Activated B cell treated with CpG ODN at 0.5 μM for 24 hours (primary cell): ENCODE data around the gene SCN11A. TPM values are rescaled to one million over a fixed set of nuclear protein-coding genes. Genes with fewer than 3 reads are reported as not detected.

Source experiments
- ATAC-seq: fragments of 200-7000 bp; cut with Tn5 transposase; one replicate; pipeline ENCODE4 v1.10.0; 2021; ENCODE audit warnings: low read depth, mild to moderate bottlenecking, moderate library complexity
- CTCF ChIA-PET: fragments of 350-600 bp; sonication (Branson Sonifier 250); formaldehyde crosslinking; loops from one replicate; lab custom pipeline; 2021; ENCODE audit warnings: antibody characterized with exemption; lab: Charles Lee
- POLR2A ChIA-PET: fragments of 350-600 bp; sonication (Branson Sonifier 250); formaldehyde crosslinking; loops from one replicate; lab custom pipeline; 2021; ENCODE audit warnings: antibody characterized with exemption; lab: Charles Lee
- DNase-seq: peaks from one replicate; pipeline ENCODE4 v3.0.0; 2022
- H3K27ac Mint-ChIP-seq: one replicate; pipeline ENCODE4 v1.8.0; 2020; ENCODE audit warnings: mixed read lengths
- H3K27me3 Mint-ChIP-seq: one replicate; pipeline ENCODE4 v1.8.0; 2021; ENCODE audit warnings: mixed read lengths
- H3K36me3 Mint-ChIP-seq: one replicate; pipeline ENCODE4 v1.8.0; 2021; ENCODE audit warnings: low read depth, mixed read lengths
- H3K4me1 Mint-ChIP-seq: one replicate; pipeline ENCODE4 v1.8.0; 2021; ENCODE audit warnings: mixed read lengths
- H3K4me3 Mint-ChIP-seq: one replicate; pipeline ENCODE4 v1.8.0; 2020; ENCODE audit warnings: mild to moderate bottlenecking, mixed read lengths
- H3K9me3 Mint-ChIP-seq: one replicate; pipeline ENCODE4 v1.8.0; 2020; ENCODE audit warnings: mixed read lengths
- intact Hi-C: fragments of 100-400 bp; cut with micrococcal nuclease; formaldehyde crosslinking; loops from one replicate; pipeline ENCODE4 v1.15.1; 2024
- total RNA-seq: library from RNA; stranded (reverse); gene quantifications from 2 replicates; pipeline ENCODE4 v1.2.3, GENCODE V29; 2022
- TF ChIP-seq, protein P1 (sequence below): fragments of 200-600 bp; IDR thresholded peaks from one replicate; pipeline ENCODE4 v1.8.0; 2022; ENCODE audit warnings: antibody characterized with exemption, mild to moderate bottlenecking

The SCN11A gene
- total RNA-seq, 1 donor from 2014 or later: 0.16 TPM

DNA sequence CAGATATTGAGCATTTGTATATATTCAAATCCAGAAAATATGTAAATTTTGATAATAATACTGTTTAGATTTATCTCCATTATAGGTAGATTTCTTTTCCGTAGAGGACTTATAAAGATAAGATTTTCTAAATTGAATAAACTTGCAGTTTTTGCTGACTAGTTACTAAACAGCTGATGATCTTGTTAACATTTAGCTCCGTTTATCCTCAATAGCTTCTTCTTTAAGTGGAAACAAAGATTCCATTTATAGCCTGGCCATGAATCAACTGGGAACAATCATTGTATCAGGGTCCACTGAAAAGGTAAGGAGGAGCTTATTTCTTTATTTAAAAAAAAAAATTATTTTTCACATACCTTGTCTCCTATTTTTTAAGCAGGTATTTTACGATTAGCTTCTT is 16.8 kb upstream of the SCN11A start:
- DNase-seq (no peak), ATAC-seq (no peak)
- H3K27ac Mint-ChIP-seq: no peak overlapping the region
- ChIA-PET POLR2A (no interaction called here), CTCF (no interaction called here)
- intact Hi-C loops: no loop called here
- TF ChIP-seq, protein P1, sequence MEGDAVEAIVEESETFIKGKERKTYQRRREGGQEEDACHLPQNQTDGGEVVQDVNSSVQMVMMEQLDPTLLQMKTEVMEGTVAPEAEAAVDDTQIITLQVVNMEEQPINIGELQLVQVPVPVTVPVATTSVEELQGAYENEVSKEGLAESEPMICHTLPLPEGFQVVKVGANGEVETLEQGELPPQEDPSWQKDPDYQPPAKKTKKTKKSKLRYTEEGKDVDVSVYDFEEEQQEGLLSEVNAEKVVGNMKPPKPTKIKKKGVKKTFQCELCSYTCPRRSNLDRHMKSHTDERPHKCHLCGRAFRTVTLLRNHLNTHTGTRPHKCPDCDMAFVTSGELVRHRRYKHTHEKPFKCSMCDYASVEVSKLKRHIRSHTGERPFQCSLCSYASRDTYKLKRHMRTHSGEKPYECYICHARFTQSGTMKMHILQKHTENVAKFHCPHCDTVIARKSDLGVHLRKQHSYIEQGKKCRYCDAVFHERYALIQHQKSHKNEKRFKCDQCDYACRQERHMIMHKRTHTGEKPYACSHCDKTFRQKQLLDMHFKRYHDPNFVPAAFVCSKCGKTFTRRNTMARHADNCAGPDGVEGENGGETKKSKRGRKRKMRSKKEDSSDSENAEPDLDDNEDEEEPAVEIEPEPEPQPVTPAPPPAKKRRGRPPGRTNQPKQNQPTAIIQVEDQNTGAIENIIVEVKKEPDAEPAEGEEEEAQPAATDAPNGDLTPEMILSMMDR: no peak
- no peak overlapping the region for H3K4me3 Mint-ChIP-seq
- H3K36me3 Mint-ChIP-seq: peaks cover 74% of the 10 kb centered on the region
- H3K4me1 Mint-ChIP-seq: peaks cover 10% of the 10 kb centered on the region
- H3K27me3 Mint-ChIP-seq: no peaks in the 10 kb centered on the region
- no peaks in the 10 kb centered on the region for H3K9me3 Mint-ChIP-seq

DNA sequence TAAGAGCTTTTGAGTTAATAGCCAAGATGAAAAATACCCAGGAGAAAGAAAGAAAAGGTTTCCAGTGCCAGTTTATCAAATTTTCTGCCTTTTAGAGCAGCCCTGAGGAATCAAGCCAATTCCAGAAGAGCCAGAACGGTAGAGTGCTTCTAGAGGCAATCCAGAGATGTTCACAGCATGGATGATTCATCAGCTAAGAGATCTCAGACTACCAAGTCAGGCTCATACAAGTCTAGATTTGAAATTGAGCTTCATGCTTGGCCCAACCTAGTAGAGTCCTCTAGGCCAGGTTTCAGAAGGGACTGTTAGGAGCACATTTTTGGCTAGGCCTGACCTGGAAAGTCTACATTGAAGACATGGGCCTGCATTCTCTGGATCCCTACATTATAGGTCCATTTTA is 15.5 kb upstream of the SCN11A start:
- Mint-ChIP-seq H3K9me3 (no peaks in the 10 kb centered on the region), H3K27me3 (no peaks in the 10 kb centered on the region), H3K4me3 (no peak overlapping the region), H3K36me3 (peaks cover 63% of the 10 kb centered on the region), H3K27ac (no peak overlapping the region), H3K4me1 (peaks cover 10% of the 10 kb centered on the region)
- CTCF ChIA-PET: interaction anchor here (1.7 kb wide), 1 partner anchor 220 kb away, joined by 3 read pairs; no protein-coding TSS in a partner anchor
- no peak for DNase-seq
- POLR2A ChIA-PET: no interaction called here
- TF ChIP-seq, protein P1: no peak
- no peak for ATAC-seq
- intact Hi-C loops: no loop called here

DNA sequence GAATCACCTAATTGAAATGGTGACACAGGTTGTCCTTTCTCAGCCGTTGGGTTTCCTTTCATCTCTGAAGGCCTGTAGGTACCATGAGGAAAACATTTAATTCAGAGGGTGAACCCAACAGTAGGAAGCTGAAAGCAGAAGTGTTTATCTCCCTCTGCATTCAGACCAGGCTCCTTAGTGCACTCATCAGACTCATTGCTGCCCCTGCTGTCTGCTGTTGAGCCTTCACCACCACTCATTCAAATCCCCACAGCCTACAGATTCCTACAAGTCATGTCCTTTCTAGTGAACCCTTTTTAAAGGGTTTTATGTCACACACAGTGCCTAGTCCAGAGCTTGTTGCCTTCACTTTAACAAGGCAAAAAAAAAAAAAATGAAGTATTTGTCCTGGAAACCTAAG is 13.5 kb upstream of the SCN11A start:
- H3K27ac Mint-ChIP-seq: peak overlapping the region; percentile 69
- ATAC-seq (peak; percentile 99), DNase-seq (no peak)
- H3K36me3 Mint-ChIP-seq: peaks cover 49% of the 10 kb centered on the region
- TF ChIP-seq, protein P1: no peak
- H3K4me1 Mint-ChIP-seq: peaks cover 17% of the 10 kb centered on the region
- intact Hi-C loops: loop anchor here (1.0 kb wide), 2 partner anchors 13 to 35 kb away; partner anchors contain the start of gene WDR48
- no peaks in the 10 kb centered on the region for H3K27me3 Mint-ChIP-seq
- ChIA-PET POLR2A (interaction anchor here (1.0 kb wide), 1 partner anchor 58 kb away, joined by 3 read pairs; no protein-coding TSS in a partner anchor), CTCF (interaction anchor here (0.6 to 1.5 kb wide), 7 partner anchors 8 to 543 kb away, joined by 3 to 6 read pairs (median 4); no protein-coding TSS in a partner anchor)
- H3K4me3 Mint-ChIP-seq: no peak overlapping the region
- no peaks in the 10 kb centered on the region for H3K9me3 Mint-ChIP-seq

DNA sequence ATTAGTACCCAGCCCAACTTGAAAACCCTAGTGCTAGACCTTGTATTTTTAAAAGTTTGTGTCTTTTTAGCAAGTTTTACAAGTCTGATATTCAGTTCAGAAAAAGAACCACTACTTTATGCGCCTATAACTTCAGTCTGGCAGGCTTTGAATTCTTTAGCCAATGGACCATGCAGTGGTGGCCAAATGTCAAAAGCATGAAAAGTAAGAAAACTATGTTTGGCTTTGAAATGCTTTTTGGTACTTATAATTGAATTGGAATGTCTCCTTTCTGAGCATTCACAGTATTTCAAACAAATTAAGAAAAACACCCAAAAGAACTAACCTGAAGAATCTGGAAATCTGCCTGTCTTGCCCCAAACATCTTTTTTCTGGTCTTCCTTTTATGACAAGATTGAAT is 12.9 kb upstream of the SCN11A start:
- Mint-ChIP-seq H3K27me3 (no peaks in the 10 kb centered on the region), H3K4me1 (peaks cover 19% of the 10 kb centered on the region), H3K36me3 (peaks cover 48% of the 10 kb centered on the region), H3K4me3 (no peak overlapping the region), H3K9me3 (no peaks in the 10 kb centered on the region), H3K27ac (peak overlapping the region; percentile 69)
- POLR2A ChIA-PET: interaction anchor here (1.0 kb wide), 1 partner anchor 59 kb away, joined by 3 read pairs; no protein-coding TSS in a partner anchor
- CTCF ChIA-PET: interaction anchor here (0.9 to 1.5 kb wide), 6 partner anchors 8 to 543 kb away, joined by 3 to 6 read pairs (median 4); no protein-coding TSS in a partner anchor
- ATAC-seq (no peak), DNase-seq (no peak)
- intact Hi-C loops: loop anchor here (1.0 kb wide), 2 partner anchors 12 to 34 kb away; partner anchors contain the start of gene WDR48
- TF ChIP-seq, protein P1: no peak

DNA sequence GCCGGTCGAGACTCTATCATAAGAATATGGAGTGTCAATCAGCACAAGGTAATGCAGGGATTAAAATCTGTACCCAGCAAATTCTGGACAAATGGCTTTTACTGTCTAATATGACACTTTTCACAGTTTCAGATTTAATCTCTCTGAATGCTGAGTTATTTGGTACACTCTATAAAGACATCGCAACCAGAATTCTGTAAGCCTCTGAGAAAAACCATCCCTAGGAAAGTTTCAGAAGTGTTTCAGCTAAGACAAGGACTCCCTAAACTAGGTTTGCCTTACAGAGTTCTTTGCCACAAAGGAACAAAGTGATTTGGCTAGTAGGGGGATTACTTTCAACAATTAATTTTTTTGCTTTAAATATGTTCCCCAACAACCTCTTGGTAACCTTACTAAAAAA is 11.4 kb upstream of the SCN11A start:
- Mint-ChIP-seq H3K27me3 (no peaks in the 10 kb centered on the region), H3K4me1 (peaks cover 23% of the 10 kb centered on the region), H3K27ac (no peak overlapping the region), H3K4me3 (no peak overlapping the region), H3K36me3 (peaks cover 47% of the 10 kb centered on the region), H3K9me3 (no peaks in the 10 kb centered on the region)
- DNase-seq: no peak
- POLR2A ChIA-PET: no interaction called here
- ATAC-seq: no peak
- intact Hi-C loops: no loop called here
- TF ChIP-seq, protein P1: no peak
- CTCF ChIA-PET: no interaction called here
